NCI-H1930 (cell line): Measurements from ENCODE around the gene ZFP14.
A peak's percentile ranks its signal among the peaks of the same experiment; 100 is the strongest.

ENCODE experiments used
- DNase-seq, 2 experiments: peaks; one replicate each; lab custom pipeline; 2025; lab: John Stamatoyannopoulos, UW

Gene ZFP14

GRCh38 chr19:36378625-36379509 is at the start of gene ZFP14:
Gene ZFP14, minus strand, starts transcription at chr19:36379201. Its CDS starts 11,309 bp downstream, at chr19:36367892.
- DNase-seq, result peak; percentile 96 to 98

GRCh38 chr19:36423925-36424324 is 44.9 kb upstream of the ZFP14 start:
- peak in 1 of 2 experiments; percentile 7 for DNase-seq

DNA sequence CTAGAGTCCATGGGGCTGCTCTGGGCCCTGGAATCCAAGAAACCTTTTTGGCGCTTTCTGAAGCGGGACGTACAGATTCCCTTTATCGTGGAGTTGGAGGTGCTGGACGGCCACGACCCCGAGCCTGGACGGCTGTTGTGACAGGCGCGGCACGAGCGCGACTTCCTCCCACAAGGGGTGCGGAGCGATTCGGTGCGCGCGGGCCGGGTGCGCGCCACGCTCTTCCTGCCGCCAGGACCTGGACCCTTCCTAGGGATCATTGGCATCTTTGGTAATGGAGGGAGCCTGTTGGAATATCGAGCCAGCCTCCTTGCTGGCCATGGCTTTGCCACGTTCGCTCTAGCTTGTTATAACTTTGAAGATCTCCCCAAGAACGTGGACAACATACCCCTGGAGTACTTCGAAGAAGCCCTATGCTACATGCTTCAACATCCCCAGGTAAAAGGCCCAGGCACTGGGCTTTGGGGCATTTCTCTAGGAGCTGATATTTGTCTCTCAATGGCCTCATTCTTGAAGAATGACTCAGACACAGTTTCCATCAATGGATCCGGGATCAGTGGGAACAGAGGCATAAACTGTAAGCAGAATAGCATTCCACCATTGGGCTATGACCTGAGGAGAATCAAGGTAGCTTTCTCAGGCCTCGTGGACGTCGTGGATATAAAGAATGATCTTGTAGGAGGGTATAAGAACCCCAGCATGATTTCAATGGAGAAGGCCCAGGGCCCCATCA is 42.9 kb upstream of the ZFP14 start:
- peak in 1 of 2 experiments; percentile 31 for DNase-seq

DNA sequence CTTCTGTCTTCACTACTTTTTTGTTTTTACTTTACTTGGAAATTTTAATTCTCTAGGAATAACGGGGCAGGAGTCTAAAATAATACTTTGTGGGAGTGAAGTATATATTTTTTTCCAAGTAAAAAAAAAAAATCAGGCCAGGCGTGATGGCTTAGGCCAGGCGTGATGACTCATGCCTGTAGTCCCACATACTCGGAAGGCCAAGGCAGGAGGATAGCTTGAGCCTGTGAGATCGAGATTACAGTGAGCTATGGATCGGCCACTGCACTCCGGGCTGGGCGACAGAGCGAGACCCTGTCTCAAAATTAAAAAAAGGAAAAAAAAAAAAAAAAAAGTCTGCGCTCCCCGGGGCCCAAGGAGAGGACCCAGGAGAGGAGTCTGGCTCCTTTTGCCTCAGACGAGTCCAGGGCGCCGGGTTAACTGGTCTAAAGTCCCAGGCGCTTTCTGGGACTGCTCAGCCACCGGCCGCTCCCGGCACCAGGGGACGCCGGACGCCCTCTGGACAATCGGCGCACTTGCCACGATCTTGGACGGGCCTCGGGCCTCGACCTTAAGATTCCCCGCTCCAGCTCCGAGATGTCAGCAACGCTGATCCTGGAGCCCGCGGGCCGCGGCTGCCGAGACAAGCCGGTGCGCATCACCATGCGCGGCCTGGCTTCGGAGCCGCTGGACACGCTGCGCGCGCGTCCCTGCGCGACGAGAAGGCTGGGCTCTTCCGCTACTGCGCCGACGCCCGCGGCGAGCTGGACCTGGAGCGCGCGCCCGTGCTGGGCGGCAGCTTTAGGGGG is 42.2 kb upstream of the ZFP14 start:
- peak in 1 of 2 experiments; percentile 31 for DNase-seq

DNA sequence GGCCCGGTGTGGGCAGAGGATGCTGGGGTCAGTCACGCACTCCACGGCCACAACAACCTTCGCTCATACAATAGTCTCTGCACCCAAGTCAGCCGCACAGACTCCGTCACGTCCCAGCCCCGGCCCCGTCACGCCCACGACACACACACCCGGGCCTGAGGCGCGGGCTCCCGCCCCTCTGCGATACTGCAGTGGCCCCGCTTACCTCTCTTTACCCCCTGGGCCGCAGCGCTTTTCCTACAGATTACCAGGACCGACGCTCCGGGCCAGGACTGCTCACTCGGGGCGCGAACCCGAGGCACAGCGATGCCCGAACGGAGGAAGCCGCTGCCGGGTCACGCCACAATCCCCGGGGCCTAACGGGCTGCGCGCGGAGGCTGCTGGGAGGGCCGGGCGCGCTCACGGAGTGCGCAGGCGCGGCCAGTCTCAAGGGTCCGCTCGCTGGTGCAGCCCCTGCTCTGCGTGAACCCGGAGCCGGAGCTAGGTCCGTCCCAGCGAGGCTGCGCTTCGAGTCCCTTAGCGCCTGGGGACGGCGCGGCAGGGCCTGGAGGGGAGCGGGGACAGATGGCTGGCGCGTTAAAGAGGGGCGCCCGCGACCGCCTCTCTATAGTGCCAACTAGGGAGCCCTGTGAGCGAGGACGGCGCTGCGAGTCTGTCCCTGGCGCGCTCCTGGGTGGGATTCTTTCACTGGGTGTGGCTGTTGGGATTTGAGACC is 39.4 kb upstream of the ZFP14 start, which contains the start of gene ZFP82:
ZFP82 (minus strand) TSS at position 358 of the 715 bp plus-strand sequence. CDS start 8,855 bp downstream, outside the sequence.
- peak; percentile 81 to 89 for DNase-seq

DNA sequence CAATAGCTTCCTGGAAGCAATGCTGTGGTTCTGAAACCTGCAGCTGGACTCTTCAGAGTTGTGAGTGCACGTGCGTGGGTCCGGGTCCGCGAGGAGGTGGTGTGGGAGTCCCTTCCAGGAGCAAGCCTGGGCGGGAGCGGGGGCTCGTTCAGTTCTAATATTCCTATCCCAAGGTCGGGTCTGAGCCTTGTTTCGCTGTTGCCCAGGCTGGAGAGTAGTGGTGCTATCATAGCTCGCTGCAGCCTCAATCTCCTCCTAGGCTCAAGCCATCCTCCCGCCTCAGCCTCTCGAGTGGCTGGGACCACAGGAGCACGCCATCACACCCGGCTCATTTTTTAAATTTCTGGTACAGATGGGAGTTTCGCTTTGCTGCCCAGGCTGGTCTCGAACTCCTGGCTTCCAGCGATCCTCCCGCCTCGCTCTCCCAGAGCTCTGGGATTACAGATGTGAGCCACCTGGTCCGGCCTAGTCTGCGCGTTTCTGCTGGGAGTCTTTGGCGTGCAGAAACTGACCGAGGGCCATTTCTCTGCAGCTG is 38.8 kb upstream of the ZFP14 start:
- no peak for DNase-seq

DNA sequence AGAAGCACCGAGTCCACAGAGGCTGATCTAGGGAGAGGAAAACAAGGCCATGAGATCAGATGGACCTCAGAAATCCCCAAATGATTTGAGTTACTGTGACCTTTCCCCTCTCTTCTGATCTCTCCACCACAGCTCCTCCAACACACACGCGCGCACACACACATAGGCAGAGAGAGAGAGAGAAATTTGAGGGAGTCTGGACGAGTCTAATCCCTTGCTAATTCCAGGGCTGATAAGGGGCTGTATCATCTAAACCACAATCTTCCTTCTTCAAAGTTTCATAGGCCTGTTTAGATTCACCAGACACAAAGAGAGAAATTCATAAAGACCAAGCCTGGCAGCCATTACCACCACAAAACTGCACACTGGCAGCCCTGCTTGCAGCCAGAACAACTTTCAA is 30.8 kb upstream of the ZFP14 start:
- DNase-seq, result no peak

DNA sequence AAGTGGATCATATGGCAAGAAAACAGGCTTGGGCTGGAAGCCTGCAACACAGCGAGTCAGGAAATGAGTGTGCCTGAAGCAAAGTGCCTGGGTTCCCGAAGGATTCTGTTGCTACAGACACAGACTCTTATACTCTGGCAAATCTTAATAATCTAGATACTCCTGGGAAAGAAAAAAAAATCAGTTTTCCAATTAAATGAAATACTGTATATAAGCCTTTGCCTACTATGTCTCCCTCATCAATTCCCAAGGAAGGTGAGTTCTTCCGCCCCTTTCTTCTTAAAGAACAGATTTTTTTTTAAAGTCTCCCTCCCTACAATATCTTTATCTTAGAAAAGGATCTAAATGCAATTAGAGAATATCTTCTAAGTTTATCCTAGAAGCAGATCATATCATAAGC is 29.1 kb upstream of the ZFP14 start:
- no peak for DNase-seq

DNA sequence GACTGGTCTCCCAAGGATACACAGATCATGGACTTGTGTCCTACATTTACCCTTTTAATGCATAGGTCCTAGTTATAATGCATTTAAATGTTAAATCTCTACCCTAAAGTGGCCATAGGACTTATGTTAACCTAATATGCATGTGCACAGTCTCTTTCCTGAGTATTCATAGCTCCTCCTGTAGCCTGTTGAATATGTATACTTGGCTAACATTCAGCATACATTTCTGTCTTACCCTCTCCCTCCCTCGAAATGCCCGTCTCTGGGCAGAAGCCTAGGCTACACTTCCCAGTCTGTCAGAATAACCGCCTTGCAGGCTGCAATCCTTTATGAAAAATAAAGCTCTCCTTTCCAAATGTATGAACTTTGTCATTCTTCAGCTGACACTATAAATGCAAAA is 25.5 kb upstream of the ZFP14 start:
- DNase-seq, result no peak

DNA sequence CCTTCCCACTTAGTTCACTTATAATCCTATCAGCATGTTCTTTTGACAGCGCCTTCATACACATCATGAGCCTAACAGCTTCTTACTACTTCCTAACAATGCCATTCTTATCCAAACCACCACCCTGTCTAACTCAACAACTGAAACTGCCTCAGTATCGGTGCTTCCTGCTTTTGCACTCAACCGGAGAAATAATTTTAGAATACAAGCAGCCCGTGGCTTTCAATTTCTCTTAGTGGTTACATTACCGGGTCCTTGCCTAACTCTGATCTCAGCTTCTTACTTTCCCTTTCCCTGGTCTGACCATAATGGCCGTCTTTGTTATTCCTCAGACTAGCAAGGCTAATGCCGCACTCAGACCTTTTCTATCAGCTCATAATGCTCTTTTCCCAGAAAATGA is 22.5 kb upstream of the ZFP14 start:
- DNase-seq, result no peak

DNA sequence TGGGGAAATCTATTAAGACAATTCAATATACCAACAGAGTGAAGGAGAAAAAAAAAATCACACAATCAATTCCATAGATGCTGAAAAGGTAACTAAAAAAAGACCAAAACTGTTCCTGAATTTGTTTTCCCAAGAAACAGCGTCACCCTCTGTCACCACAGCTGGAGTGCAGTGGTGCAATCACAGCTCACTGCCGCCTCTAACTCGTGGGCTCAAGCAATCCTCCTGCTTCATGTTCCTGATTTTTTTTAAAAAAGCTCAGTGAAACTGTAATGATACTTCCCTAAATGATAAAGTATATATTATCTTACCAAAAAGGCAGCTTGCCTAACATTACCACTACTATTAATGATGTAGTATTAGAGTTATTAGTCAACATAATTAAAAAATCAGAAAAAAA is 19.6 kb upstream of the ZFP14 start:
- DNase-seq, result no peak

DNA sequence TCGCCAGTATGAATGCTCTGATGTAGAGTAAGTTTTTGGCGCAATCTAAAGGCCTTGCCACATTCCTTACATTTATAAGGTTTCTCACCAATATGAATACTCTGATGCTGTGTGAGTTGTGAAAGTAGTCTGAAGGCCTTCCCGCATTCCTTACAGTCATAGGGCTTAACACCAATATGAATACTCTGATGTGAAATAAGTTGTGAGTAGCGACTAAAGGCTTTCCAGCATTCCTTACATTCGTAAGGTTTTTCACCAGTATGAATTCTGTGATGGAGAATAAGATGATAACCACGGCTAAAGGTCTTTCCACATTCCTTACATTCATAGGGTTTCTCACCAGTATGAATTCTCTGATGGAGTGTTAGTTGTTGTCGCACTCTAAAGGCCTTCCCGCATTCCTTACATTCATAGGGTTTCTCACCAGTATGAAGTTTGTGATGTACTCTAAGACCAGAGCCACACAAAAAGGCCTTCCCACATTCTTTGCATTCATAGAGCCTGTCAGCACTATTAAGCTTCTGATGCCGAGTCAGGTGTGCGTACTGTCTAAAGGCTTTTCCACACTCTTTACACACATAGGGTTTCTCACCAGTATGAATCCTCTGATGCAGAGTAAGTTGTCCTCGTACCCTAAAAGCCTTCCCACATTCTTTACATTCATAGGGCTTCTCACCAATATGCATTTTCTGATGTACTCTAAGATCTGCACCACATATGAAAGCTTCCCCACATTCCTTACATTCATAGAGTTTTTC is 14.1 kb upstream of the ZFP14 start:
- DNase-seq, result no peak

DNA sequence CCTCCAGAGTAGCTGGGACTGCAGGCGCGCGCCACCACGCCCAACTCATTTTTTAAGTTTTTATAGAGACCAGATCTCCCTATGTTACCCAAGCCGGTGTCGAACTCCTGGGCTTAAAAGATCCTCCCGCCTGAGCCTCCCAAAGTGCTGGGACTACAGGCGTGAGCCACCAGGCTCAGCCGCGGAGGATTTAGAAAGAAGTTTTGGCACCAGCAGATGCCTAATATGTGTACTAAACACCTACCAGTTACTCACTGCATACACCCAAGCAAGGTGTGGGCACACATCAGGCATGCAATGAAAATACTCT is 464 bp upstream of the ZFP14 start:
- DNase-seq, result no peak

DNA sequence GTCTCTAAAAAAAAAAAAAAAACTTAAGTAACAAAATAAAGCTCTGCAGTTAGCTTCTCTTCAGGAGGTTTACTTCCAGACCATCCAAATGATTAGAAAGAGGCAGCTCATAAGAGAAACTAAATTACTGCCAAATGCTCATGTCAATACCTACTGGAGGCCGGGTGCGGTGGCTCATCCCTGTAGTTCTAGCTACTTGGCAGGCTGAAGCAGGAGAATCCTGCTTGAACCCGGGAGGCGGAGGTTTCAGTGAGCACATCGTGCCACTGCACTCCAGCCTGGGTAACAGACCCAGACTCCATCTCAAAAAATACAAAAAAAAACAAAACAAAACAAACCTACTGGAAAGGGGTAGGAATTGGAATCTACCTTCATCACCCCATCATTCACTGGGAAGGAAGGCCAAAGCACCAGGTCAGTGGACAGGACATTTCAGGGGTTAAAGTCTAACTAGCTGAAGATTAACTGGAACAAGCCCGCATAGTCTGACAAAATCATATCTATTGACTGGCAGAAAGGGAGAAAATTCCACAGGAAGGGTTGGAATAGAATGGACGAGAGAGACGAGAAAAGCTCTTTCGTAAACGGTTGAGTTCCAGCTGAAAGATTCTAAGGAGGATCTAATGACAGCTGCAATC is 1.3 kb downstream of the ZFP14 start:
- DNase-seq, result no peak

- no peak for DNase-seq
Observed at GRCh38 chr19:36373638-36374156, 5.3 kb downstream of the ZFP14 start.

- DNase-seq, result no peak
Observed at GRCh38 chr19:36371886-36372285, 7.1 kb downstream of the ZFP14 start.

- no peak for DNase-seq
Observed at GRCh38 chr19:36363845-36364244, 15.2 kb downstream of the ZFP14 start.

DNA sequence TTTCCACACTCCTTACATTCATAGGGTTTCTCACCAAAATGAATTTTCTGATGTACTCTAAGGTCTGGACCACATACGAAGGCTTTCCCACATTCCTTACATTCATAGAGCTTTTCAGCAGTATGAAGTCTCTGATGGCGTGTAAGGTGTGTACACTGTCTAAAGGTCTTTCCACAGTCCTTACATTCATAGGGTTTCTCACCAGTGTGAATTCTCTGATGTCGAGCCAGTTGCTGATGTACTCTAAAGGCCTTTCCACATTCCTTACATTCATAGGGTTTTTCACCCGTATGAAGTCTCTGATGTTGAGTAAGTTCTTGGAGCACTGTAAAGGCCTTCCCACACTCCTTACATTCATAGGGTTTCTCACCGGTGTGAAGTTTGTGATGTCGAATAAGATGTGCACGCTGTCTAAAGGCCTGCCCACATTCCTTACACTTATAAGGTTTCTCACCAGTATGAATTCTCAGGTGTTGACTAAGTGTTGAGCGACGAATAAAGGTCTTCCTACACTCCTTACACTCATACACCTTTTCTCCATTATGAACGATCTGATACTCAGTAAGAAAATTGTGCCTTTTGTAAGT is 38.1 kb downstream of the ZFP14 start:
- DNase-seq, result no peak

DNA sequence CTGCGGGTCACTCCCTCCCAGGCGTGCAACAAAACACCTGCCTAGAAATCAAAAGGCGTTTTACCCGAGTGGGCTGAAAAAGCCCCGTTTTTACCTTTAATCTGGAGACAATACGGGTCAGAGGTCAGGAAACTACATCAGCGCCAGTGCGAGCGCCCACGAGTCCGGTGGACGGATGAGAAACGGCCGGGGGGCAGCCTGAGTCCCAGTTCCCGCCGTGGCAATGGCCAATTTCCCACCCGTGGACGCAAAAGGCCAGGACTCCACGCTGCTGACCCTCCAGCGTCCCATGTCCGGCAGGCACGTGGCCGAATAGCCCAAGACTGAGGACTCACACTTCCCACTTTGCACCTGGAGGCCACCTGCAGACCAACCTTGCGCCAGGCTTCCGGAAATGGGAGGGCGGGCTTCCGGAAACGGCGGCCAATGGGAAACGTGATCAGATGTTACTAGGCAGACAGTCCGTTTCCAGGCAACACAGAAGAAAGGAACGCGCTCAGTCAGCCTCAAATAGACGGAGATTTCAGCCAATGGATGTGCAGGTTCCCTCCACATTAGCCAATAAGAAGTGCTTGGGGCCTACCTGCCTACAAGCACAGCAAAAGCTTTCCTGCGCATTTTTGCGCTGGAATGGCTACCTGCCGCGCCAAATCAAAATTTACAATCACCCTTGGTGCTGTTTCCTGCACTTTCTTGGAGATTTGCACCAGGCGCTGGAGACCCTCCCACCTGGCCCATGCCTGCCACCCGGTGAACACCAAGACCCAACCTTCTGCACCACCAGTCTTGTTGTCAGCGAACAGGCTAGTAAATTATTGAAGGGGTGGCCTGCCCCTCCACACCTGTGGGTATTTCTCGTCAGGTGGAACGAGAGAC is 47.4 kb downstream of the ZFP14 start:
- peak; percentile 97 to 98 for DNase-seq
